GM21360 (cell line): ENCODE data around the gene MRGPRF.

Experiments used
- ATAC-seq: cut with Tn5 transposase; IDR thresholded peaks from one replicate; pipeline ENCODE4 v1.9.1; 2021; ENCODE audit warnings: mild to moderate bottlenecking, moderate library complexity; ENCODE audit not compliant: unreplicated experiment

Gene MRGPRF

DNA sequence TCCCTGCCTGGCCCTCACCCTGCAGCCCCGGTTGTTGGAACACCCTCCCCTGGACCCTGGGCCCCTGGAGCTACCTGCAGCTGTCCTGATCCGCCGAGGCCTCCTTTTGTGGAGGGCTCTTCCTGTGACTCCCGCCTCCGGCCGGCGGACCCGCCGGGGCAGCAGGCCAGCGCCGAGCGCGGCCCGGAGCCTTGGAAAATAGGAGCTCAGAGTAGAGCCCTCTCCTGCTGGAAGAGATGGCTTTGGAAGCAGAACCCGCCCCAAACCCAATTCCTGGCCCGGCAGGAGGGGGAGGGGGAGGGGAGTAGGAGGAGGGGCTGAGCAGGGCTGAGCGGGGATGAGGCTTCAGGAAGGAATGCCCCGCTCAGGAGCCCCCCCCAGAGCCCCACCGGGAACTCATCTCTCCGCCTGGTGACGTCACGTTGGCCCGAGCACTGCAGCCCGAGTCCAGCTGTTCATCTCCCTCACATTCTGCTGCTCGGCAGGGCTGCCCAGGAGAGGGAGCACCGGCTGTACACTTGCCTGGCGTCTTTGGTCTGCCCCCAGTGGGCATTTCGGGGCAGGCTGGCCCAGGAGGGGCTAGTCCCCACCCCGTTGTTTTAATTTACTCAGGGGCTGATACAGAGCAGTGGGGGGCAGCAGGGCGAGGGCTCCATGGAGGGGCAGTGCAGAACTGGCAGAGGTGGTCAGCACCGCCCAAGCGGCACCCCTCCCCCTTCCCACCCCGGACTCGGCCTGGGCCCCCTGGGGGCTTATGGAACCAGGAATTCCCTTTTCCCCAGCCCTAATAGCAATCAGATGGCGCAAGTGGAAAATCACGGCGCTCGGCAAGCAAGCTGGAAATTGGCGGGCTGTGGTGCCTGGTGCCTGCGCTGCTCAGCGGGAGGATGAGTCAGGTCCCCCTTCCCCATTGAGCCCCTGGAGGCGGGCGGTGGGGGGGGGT lies at the start of gene MRGPRF:
MRGPRF (minus strand) TSS at position 238 of the 943 bp plus-strand sequence. CDS start 3,345 bp downstream, outside the sequence.
- ATAC-seq = no peak

- ATAC-seq = no peak
Measured at GRCh38 chr11:69062169-69062855, 49.3 kb upstream of the MRGPRF start.

DNA sequence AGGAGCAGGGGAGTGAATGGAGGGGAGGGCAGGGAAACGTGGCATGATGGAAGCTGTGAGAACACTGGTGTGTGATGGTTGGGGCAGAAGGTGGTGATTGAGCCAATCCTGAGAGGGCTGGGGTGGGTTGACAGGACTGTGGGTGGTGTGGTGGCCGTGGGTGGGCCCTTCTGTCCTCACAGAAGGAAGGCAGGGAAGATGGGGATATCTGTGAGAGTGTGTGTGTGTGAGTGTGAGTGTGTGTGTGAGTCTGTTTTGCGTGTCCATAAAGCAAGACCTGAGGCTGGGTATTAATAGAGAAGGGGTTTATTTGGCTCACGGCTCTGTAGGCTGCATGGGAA lies 48.6 kb upstream of the MRGPRF start:
- ATAC-seq = no peak

DNA sequence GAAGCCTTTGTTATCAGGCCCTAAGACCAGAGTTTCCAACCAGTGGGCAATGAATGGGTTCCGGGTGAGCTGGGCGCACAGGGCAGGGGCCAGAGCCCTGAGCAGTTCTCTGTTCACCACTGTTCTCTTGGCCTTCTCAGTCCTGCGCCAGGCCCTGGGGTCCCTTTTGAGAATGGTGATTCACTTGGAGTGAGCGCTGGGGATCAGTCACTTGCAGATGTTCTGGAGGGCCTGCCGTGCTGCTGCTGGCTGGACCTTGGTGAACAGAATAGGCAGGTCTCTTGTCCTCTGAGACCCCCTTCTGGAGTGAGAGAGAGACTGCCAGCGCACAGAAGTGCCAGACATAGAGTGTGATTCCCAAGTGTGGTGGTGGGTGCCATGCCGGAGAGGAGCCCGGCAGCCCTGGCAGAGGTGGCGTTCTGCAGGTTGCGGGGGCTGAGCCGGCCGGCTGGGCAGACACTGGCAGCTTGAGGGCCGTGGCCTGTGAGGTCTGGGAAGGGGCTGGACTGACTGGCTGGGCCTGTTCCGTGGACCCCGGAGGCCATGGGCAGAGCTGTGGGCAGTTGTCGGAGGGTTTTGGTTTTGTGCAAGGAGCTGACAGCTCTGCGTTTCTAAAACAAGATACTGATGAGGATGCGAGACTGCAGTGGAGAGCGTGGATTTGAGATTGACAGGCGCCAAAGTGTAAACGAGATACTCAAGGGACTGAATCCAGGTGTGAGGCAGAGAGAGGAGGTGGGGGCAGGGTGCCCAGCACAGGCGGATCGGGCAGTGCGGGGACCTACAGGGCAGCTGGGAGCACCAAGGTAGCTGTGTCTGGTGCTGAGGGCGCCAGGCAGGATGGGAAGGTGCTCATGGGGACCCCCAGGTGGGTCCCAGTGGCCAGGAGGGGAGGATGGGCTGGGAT lies 48.0 kb upstream of the MRGPRF start:
- no peak for ATAC-seq

DNA sequence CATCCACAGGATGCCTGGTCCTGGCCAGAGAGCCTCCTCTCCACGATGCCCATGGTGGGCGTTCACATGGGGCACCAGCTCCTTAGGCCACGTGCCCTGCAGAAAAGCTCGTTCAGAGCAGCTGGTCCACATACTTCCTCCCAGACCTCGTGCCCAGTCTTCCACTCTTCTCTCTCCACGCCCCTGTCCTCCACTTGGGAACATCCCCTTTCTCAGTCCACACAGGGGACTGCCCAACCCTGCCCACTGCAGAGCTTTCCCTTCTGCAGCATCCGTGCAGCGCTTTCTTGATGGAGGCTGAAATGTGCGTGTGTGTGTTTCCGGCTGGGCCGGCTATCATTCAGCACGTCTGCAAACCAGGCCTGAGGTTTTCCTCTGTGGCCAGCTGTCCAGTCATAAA lies 46.9 kb upstream of the MRGPRF start:
- no peak for ATAC-seq

DNA sequence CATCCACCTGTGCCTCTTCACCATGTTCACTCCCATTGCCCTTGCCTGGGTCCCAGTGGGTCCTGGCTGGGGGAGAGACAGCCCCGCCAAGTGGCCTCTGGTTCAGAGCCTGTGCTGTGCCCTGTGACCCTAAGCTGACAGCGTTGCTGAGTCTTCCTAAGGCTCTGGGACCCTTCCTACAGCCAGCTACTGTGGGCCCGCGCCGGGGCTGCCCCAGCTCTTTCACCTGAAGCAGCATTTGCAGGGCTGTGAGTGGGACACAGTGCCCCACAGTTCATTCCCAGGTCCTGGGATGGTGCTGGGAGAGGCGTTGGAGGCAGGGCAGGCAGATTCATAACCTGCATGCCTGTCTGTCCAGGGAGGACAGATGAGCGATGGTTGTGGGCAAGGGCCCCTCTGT lies 46.4 kb upstream of the MRGPRF start:
- no peak for ATAC-seq

GRCh38 chr11:69058511-69059270 lies 45.6 kb upstream of the MRGPRF start:
- ATAC-seq = no peak

- no peak for ATAC-seq
Measured at GRCh38 chr11:69057801-69058200, 44.8 kb upstream of the MRGPRF start.

GRCh38 chr11:69057236-69057635 lies 44.2 kb upstream of the MRGPRF start:
- ATAC-seq = no peak

GRCh38 chr11:69055598-69056516 lies 42.8 kb upstream of the MRGPRF start:
- ATAC-seq = peak; percentile 72

DNA sequence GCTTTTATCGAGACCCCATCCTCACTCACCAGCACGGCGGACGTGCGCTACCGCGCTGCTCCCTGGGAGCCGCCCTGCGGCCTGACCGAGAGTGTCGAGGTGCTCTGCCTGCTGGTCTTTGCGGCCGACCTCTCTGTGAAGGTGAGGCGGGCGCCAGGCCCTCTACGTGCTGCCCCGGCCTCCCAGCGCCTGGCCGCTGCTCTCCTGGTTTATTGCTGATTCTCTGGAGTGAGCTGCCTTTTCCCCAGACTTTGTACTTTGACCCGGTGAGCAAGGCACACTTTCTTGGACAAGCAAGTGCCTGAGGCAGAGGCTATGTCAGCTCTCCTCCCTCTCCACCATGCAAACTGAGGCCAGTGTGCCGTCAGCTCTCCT lies 42.2 kb upstream of the MRGPRF start:
- no peak for ATAC-seq

DNA sequence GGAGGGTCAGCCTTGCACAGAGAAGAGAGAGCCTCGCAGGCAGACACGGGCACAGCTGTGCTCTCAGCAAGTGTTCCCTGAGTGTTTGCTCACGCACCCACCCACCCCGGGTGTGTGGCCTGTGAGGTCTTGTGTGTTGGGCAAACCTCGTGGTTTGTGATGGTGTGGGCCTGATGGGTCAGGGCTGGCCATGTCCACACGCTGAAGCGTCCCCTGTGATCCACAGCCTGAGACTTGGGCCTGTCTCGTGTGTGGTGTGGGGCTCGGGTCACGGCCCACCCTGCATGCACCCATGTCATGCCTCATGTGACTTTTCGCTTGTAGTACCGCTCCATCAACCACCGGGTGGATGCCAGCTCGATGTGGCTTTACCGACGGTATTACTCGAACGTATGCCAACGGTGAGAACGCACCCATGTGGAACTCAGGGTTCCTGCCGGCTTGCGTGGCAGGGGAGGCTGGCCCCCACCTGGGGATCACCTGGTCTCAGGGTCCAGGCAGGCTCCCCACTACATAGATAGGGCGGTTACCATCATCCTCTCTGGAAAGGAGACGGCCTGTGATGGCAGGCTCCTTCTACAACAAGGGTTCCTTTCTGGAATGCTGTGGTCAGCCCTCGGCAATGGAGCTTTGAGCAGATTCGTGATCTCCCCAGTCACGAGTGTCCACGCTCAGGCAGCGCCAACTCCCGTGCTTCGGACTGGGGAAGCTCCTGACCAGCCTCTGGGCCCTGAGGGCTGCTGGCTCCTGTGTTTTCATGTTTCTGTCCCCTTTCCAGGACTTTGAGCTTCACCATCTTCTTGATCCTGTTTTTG lies 41.6 kb upstream of the MRGPRF start:
- ATAC-seq = no peak

GRCh38 chr11:69053546-69054396 lies 40.7 kb upstream of the MRGPRF start:
- no peak for ATAC-seq

DNA sequence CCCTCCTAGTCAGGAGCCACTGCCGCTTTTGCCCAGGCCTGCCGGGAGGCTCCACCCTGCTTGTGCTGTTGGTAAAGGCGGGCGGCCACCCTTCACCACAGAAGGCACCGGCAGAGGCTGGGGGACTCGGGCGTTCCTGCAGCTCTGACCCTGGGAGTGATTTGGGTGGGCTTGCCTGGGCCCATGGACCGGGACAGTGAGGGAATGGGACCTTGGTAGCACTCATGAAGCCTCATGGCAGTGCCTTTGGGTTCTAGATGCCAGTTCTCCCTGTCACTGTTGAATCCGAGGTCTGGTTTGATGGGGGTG lies 40.1 kb upstream of the MRGPRF start:
- ATAC-seq = no peak

- ATAC-seq = no peak
Measured at GRCh38 chr11:69052343-69053168, 39.5 kb upstream of the MRGPRF start.

DNA sequence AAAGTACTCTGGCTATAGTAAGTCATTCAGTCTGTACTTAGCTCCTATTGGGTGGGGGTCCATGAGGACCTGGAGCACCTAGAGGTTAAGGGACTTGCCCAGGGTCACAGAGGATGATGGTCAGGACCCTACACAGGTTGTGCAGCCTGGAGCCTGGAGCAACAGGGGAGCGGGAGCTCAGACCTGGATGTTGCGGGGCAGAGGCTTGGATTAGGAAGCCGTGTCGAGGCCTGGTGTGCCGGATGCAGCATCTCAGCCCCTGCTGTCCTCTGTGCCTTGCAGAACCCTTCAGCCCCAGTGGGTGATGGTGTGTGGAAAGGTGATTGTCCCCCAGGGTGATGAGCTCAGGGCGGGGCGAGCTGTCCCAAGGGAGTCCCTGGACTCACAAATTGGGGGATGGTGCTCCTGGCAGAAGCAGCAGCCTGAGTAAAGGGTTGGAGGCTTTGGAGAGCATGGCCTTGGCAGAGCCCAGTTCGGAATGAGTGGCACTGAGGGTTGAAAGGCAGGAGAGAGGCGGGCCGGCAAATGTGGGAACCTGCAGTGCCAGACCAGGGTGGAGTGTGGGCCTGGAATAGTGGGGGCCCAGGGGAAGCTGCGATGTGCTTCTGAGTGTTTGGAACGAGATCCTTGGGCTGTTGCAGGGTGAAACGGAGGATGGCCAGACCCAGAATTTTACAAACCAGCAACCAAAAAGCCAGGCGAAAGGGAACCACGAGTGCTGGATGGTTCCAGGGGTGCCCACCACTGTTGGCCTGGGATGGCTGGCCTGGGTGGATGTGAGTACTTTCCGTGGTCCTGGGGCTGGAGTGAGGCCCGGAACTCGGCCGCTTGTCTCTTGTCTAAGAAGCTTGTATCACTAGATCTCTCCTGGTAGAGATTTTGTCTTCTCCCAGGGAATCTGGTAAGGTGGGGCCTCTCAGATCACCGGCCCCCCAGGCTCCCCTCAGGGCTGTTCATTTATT lies 38.6 kb upstream of the MRGPRF start:
- no peak for ATAC-seq
